SK-N-SH (cell line): Measurements from ENCODE around the gene SIRPD. TPM values are rescaled to one million over a fixed set of nuclear protein-coding genes. Genes with fewer than 3 reads are reported as not detected.

ENCODE experiments used
- CTCF ChIA-PET: fragments of 300-600, 350-600 bp; formaldehyde crosslinking; extraction: SDS; loops from one replicate; lab custom pipeline; 2021; lab: Yijun Ruan, JAX
- POLR2A ChIA-PET: fragments of 350-600 bp; sonication (Branson Sonifier 250); formaldehyde crosslinking; extraction: SDS; loops from one replicate; lab custom pipeline; 2020; ENCODE audit warnings: antibody characterized with exemption, inconsistent platforms; lab: Yijun Ruan, JAX
- DNase-seq: peaks from one replicate; pipeline ENCODE4 v3.0.0; 2012
- H2AFZ ChIP-seq: fragments of 200-600 bp; sonication (generic); 2 replicates; pipeline ENCODE4 v1.8.1; 2016; ENCODE audit warnings: antibody characterized with exemption, mild to moderate bottlenecking, low read depth
- H3F3A ChIP-seq: fragments of 200-600 bp; sonication (generic); replicated peaks from 2 replicates; pipeline ENCODE3; 2016; ENCODE audit warnings: antibody characterized with exemption, mild to moderate bottlenecking; ENCODE audit not compliant: insufficient read depth
- H3K27ac ChIP-seq, 2 experiments: fragments of 200-500 bp in 1 of 2; fragments of 200-600 bp in 1 of 2; sonication (Bioruptor generic) in 1 of 2; sonication (generic), shearing (Covaris generic) in 1 of 2; 2 replicates each; pipeline versions ENCODE4 v1.5.1 to v1.6.1; 2014 to 2016; ENCODE audit warnings: low read depth in 2 of 2, inconsistent platforms in 1 of 2, low read length in 1 of 2, mild to moderate bottlenecking in 1 of 2, mixed read lengths in 1 of 2
- H3K27me3 ChIP-seq: fragments of 200-600 bp; sonication (generic), shearing (Covaris generic); 2 replicates; pipeline ENCODE4 v1.6.1; 2016; ENCODE audit warnings: mixed run types; ENCODE audit not compliant: insufficient read depth
- H3K36me3 ChIP-seq, 2 experiments: fragments of 200-500 bp in 1 of 2; fragments of 200-600 bp in 1 of 2; sonication (Bioruptor generic) in 1 of 2; sonication (generic) in 1 of 2; replicated peaks in 1 of 2; 2 replicates each; pipeline versions ENCODE3 to v1.5.1; 2014 to 2016; ENCODE audit warnings: low read length in 1 of 2, mild to moderate bottlenecking in 1 of 2; ENCODE audit not compliant: insufficient read depth in 2 of 2, control insufficient read depth in 1 of 2
- H3K4me1 ChIP-seq, 2 experiments: fragments of 200-500 bp in 1 of 2; fragments of 200-600 bp in 1 of 2; sonication (Bioruptor generic) in 1 of 2; sonication (generic), shearing (Covaris generic) in 1 of 2; 2 replicates each; pipeline versions ENCODE4 v1.5.1 to v1.6.1; 2014 to 2016; ENCODE audit warnings: low read depth in 1 of 2, low read length in 1 of 2, mixed run types in 1 of 2; ENCODE audit not compliant: insufficient read depth in 2 of 2, control insufficient read depth in 1 of 2
- H3K4me2 ChIP-seq: fragments of 200-600 bp; sonication (generic), shearing (Covaris generic); 2 replicates; pipeline ENCODE4 v1.6.1; 2017; ENCODE audit warnings: mixed run types
- H3K4me3 ChIP-seq, 2 experiments: fragments of 200-500 bp in 1 of 2; fragments of 200-600 bp in 1 of 2; sonication (Bioruptor generic) in 1 of 2; sonication (generic), shearing (Covaris generic) in 1 of 2; 2 replicates each; pipeline versions ENCODE4 v1.5.1 to v1.8.1; 2014 to 2016; ENCODE audit warnings: low read depth in 2 of 2, inconsistent platforms in 1 of 2, low read length in 1 of 2, mild to moderate bottlenecking in 1 of 2, mixed read lengths in 1 of 2, moderate library complexity in 1 of 2
- H3K79me2 ChIP-seq: fragments of 200-600 bp; sonication (generic); 2 replicates; pipeline ENCODE4 v1.8.1; 2017; ENCODE audit warnings: mild to moderate bottlenecking; ENCODE audit not compliant: insufficient read depth
- H3K9ac ChIP-seq: fragments of 200-600 bp; sonication (generic); 2 replicates; pipeline ENCODE4 v1.6.1; 2017; ENCODE audit warnings: mixed run types
- H3K9me2 ChIP-seq: fragments of 200-600 bp; sonication (generic); 2 replicates; pipeline ENCODE4 v1.6.1; 2017; ENCODE audit warnings: mixed run types
- H3K9me3 ChIP-seq: fragments of 200-600 bp; sonication (generic); 2 replicates; pipeline ENCODE4 v1.6.1; 2017; ENCODE audit warnings: mixed run types, mild to moderate bottlenecking, moderate library complexity
- H4K20me1 ChIP-seq: fragments of 200-600 bp; sonication (generic); 2 replicates; pipeline ENCODE4 v1.6.1; 2017; ENCODE audit warnings: mild to moderate bottlenecking, mixed run types; ENCODE audit not compliant: insufficient read depth
- ELF1 ChIP-seq: IDR thresholded peaks from 2 replicates; pipeline ENCODE4 v1.4.0; 2012
- EZH2phosphoT487 ChIP-seq: fragments of 200-600 bp; sonication (generic); IDR thresholded peaks from 2 replicates; pipeline ENCODE4 v1.6.1; 2017; ENCODE audit warnings: low read depth, mixed run types, mild to moderate bottlenecking, antibody characterized with exemption, moderate library complexity, borderline replicate concordance
- FOXJ3 ChIP-seq: sonication (generic); formaldehyde crosslinking; IDR thresholded peaks from 2 replicates; pipeline ENCODE4 v1.5.1; 2020; ENCODE audit warnings: mild to moderate bottlenecking, missing genetic modification reagents
- JUND ChIP-seq: IDR thresholded peaks from 2 replicates; pipeline ENCODE4 v1.4.0; 2012
- MEF2A ChIP-seq: IDR thresholded peaks from 2 replicates; pipeline ENCODE4 v1.4.0; 2012; ENCODE audit warnings: low read depth, borderline replicate concordance
- MXI1 ChIP-seq: IDR thresholded peaks from 2 replicates; pipeline ENCODE4 v1.6.1; 2012; ENCODE audit warnings: mild to moderate bottlenecking, low read depth, low read length, improper control_type of control experiment
- NFIC ChIP-seq: IDR thresholded peaks from 2 replicates; pipeline ENCODE4 v1.4.0; 2012; ENCODE audit warnings: borderline replicate concordance
- POLR2AphosphoS5 ChIP-seq: IDR thresholded peaks from 2 replicates; pipeline ENCODE4 v1.6.1; 2012; ENCODE audit warnings: low read depth, low read length
- RFX5 ChIP-seq: IDR thresholded peaks from 2 replicates; pipeline ENCODE4 v1.6.1; 2012; ENCODE audit warnings: mild to moderate bottlenecking, improper control_type of control experiment, low read length
- SMC3 ChIP-seq: IDR thresholded peaks from 2 replicates; pipeline ENCODE4 v1.6.1; 2012; ENCODE audit warnings: low read depth, low read length, improper control_type of control experiment
- USF2 ChIP-seq: fragments of 150-350 bp; IDR thresholded peaks from 2 replicates; pipeline ENCODE4 v1.6.1; 2017; ENCODE audit warnings: antibody characterized with exemption, low read length, low read depth, borderline replicate concordance
- YY1 ChIP-seq: IDR thresholded peaks from 2 replicates; pipeline ENCODE4 v1.4.0; 2012; ENCODE audit warnings: low read depth, mild to moderate bottlenecking
- whole genome bisulfite sequencing: methylation state at CpG from one replicate; pipeline ENCODE4 v1.1.6; 2017; ENCODE audit warnings: low lambda C conversion rate; 5-methylcytosine and 5-hydroxymethylcytosine counted together
- polyA plus RNA-seq, 3 experiments: library from polyadenylated mRNA; depleted of rRNA; stranded (reverse); fragments of >200 nt; gene quantifications; 2 replicates each; pipeline ENCODE4 v1.2.3, GENCODE V29; 2012
- TF ChIP-seq, protein P1 (sequence below): IDR thresholded peaks from 2 replicates; pipeline ENCODE4 v1.4.0; 2012; ENCODE audit warnings: low read depth, borderline replicate concordance
- TF ChIP-seq, protein P2 (sequence below): fragments of 200-600 bp; sonication (generic); IDR thresholded peaks from 2 replicates; pipeline ENCODE4 v1.6.1; 2017; ENCODE audit warnings: antibody characterized with exemption, mild to moderate bottlenecking, moderate library complexity
- TF ChIP-seq, protein P3 (sequence below): IDR thresholded peaks from 2 replicates; pipeline ENCODE4; 2012
- TF ChIP-seq, protein P4 (sequence below): IDR thresholded peaks from 2 replicates; pipeline ENCODE4 v1.4.0; 2012; ENCODE audit warnings: low read depth
- TF ChIP-seq, protein P5 (sequence below): IDR thresholded peaks from 2 replicates; pipeline ENCODE4 v1.6.1; 2012; ENCODE audit warnings: mild to moderate bottlenecking, low read depth, low read length, moderate library complexity

SIRPD gene
- polyA plus RNA-seq, 1 of the 3 experiments (the other 2 are of a cell fraction): not detected

DNA sequence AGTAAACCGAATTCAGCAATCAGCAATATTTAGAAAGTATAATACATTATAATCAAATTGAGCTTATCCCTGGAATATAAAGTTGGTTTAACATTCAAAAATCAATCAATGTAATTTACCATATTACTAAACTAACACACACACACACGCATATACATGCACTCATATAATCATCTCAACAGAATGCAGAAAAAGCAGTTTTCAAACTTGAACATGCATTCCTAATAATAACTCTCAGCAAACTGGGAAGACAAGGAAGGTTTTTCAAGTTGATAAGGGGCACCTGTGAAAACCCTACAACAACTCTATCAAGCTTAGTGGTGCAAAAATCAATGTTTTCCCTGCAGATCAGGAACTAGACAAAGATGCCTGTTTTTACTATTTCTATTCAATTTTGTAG is 70.9 kb downstream of the SIRPD start:
- TF ChIP-seq POLR2AphosphoS5: no peak
- no peak for TF ChIP-seq NFIC
- no peak for TF ChIP-seq YY1
- TF ChIP-seq, protein P1, sequence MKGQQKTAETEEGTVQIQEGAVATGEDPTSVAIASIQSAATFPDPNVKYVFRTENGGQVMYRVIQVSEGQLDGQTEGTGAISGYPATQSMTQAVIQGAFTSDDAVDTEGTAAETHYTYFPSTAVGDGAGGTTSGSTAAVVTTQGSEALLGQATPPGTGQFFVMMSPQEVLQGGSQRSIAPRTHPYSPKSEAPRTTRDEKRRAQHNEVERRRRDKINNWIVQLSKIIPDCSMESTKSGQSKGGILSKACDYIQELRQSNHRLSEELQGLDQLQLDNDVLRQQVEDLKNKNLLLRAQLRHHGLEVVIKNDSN: no peak
- Histone ChIP-seq H3K9ac (no peak overlapping the region), H3K4me2 (no peak overlapping the region), H3K4me1 (no peaks in the 10 kb centered on the region), H3K27me3 (peaks cover 37% of the 10 kb centered on the region), H3K9me2 (no peaks in the 10 kb centered on the region), H3F3A (no peaks in the 10 kb centered on the region), H2AFZ (no peak overlapping the region), H3K79me2 (no peaks in the 10 kb centered on the region), H3K36me3 (no peaks in the 10 kb centered on the region), H3K4me3 (no peak overlapping the region), H4K20me1 (no peaks in the 10 kb centered on the region), H3K27ac (no peak overlapping the region), H3K9me3 (no peaks in the 10 kb centered on the region)
- ChIA-PET POLR2A (no interaction called here), CTCF (interaction anchor here (1.7 kb wide), 1 partner anchor 17 kb away, joined by 11 read pairs; no protein-coding TSS in a partner anchor)
- 18% methylated on average over 2 of the region's 2 CpGs for WGBS
- no peak for DNase-seq

DNA sequence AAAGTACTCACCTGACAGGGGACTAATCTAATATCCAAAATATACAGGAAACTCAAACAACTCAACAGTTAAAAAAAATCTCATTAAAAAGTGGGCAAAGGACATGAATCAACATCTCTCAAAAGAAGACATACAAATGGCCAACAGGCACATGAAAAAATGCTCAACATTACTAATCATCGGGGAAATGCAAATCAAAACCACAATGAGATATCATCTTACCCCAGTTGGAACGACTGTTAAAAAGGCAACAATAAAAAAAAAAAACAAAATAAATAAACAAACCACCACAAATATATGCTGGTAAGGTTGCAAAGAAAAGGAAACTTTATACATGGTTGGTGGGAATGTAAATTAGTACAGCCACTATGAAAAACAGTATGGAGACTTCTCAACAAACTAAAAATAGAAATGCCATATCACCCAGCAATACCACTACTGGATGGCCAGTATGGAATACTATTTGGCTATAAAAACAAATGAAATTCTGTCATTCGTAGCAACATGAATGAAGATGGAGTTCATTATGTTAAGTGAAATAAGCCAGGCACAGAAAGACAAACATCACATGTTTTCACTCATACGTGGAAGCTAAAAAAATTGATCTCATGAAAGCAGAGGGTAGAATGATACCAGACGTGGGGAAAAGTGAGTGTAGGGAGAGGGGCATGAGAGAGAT is 72.9 kb downstream of the SIRPD start:
- H3F3A ChIP-seq: no peaks in the 10 kb centered on the region
- H3K27me3 ChIP-seq: peaks cover 19% of the 10 kb centered on the region; the same call in 1 of the 2 replicates
- no peak for DNase-seq
- no peaks in the 10 kb centered on the region for H3K4me1 ChIP-seq
- H3K27ac ChIP-seq: no peak overlapping the region
- H2AFZ ChIP-seq: no peak overlapping the region
- 0 out of 2 replicates have a peak overlapping the region, but pooled peaks have one; percentile 7 for H3K4me2 ChIP-seq
- H3K79me2 ChIP-seq: no peaks in the 10 kb centered on the region
- CTCF ChIA-PET: interaction anchor here (1.6 kb wide), 1 partner anchor 47 kb away, joined by 4 read pairs; no protein-coding TSS in a partner anchor
- H4K20me1 ChIP-seq: no peaks in the 10 kb centered on the region
- POLR2A ChIA-PET: no interaction called here
- H3K4me3 ChIP-seq: peak overlapping the region in 1 of 2 experiments; percentile 14; a peak in 1 of 4 replicates
- H3K9me2 ChIP-seq: no peaks in the 10 kb centered on the region
- no peaks in the 10 kb centered on the region for H3K36me3 ChIP-seq
- no peaks in the 10 kb centered on the region for H3K9me3 ChIP-seq
- WGBS: 16% methylated on average over 5 of the region's 5 CpGs
- no peak overlapping the region for H3K9ac ChIP-seq
- TF ChIP-seq FOXJ3 (CRISPR knock-in tag): no peak
- TF ChIP-seq EZH2phosphoT487: no peak
- no peak for TF ChIP-seq MXI1
- TF ChIP-seq, protein P1: no peak
- TF ChIP-seq RFX5: no peak
- TF ChIP-seq, protein P2, sequence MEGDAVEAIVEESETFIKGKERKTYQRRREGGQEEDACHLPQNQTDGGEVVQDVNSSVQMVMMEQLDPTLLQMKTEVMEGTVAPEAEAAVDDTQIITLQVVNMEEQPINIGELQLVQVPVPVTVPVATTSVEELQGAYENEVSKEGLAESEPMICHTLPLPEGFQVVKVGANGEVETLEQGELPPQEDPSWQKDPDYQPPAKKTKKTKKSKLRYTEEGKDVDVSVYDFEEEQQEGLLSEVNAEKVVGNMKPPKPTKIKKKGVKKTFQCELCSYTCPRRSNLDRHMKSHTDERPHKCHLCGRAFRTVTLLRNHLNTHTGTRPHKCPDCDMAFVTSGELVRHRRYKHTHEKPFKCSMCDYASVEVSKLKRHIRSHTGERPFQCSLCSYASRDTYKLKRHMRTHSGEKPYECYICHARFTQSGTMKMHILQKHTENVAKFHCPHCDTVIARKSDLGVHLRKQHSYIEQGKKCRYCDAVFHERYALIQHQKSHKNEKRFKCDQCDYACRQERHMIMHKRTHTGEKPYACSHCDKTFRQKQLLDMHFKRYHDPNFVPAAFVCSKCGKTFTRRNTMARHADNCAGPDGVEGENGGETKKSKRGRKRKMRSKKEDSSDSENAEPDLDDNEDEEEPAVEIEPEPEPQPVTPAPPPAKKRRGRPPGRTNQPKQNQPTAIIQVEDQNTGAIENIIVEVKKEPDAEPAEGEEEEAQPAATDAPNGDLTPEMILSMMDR: no peak
- no peak for TF ChIP-seq MEF2A
- no peak for TF ChIP-seq ELF1
- TF ChIP-seq SMC3: no peak
- no peak for TF ChIP-seq JUND
- TF ChIP-seq, protein P3, sequence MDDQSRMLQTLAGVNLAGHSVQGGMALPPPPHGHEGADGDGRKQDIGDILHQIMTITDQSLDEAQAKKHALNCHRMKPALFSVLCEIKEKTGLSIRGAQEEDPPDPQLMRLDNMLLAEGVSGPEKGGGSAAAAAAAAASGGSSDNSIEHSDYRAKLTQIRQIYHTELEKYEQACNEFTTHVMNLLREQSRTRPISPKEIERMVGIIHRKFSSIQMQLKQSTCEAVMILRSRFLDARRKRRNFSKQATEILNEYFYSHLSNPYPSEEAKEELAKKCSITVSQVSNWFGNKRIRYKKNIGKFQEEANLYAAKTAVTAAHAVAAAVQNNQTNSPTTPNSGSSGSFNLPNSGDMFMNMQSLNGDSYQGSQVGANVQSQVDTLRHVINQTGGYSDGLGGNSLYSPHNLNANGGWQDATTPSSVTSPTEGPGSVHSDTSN: no peak
- TF ChIP-seq, protein P4, sequence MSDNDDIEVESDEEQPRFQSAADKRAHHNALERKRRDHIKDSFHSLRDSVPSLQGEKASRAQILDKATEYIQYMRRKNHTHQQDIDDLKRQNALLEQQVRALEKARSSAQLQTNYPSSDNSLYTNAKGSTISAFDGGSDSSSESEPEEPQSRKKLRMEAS: no peak
- TF ChIP-seq, protein P5, sequence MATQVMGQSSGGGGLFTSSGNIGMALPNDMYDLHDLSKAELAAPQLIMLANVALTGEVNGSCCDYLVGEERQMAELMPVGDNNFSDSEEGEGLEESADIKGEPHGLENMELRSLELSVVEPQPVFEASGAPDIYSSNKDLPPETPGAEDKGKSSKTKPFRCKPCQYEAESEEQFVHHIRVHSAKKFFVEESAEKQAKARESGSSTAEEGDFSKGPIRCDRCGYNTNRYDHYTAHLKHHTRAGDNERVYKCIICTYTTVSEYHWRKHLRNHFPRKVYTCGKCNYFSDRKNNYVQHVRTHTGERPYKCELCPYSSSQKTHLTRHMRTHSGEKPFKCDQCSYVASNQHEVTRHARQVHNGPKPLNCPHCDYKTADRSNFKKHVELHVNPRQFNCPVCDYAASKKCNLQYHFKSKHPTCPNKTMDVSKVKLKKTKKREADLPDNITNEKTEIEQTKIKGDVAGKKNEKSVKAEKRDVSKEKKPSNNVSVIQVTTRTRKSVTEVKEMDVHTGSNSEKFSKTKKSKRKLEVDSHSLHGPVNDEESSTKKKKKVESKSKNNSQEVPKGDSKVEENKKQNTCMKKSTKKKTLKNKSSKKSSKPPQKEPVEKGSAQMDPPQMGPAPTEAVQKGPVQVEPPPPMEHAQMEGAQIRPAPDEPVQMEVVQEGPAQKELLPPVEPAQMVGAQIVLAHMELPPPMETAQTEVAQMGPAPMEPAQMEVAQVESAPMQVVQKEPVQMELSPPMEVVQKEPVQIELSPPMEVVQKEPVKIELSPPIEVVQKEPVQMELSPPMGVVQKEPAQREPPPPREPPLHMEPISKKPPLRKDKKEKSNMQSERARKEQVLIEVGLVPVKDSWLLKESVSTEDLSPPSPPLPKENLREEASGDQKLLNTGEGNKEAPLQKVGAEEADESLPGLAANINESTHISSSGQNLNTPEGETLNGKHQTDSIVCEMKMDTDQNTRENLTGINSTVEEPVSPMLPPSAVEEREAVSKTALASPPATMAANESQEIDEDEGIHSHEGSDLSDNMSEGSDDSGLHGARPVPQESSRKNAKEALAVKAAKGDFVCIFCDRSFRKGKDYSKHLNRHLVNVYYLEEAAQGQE: no peak
- no peak for TF ChIP-seq POLR2AphosphoS5
- TF ChIP-seq USF2: no peak
